AG09319 (cell line): ENCODE results near the gene CNGA3.

Experiments
- DNase-seq: peaks from one replicate; pipeline ENCODE4 v3.0.0-alpha.2; 2010; ENCODE audit warnings: low read depth; ENCODE audit errors: extremely low read depth
- CTCF ChIP-seq: IDR thresholded peaks from 2 replicates; pipeline ENCODE4 v1.5.1; 2011; ENCODE audit warnings: low read depth, mild to moderate bottlenecking, inconsistent platforms, low read length, moderate library complexity

Gene CNGA3

GRCh38 chr2:98333922-98334321 lies 12.3 kb upstream of the CNGA3 start:
- no peak for TF ChIP-seq CTCF
- DNase-seq: no peak

- DNase-seq: peak; percentile 47
- TF ChIP-seq CTCF: no peak
These were observed 11.7 kb upstream of the CNGA3 start for GRCh38 chr2:98334439-98335078.

- no peak for TF ChIP-seq CTCF
- DNase-seq: no peak
These were observed 11.0 kb upstream of the CNGA3 start for GRCh38 chr2:98335271-98335670.

GRCh38 chr2:98341241-98341640 lies 5.0 kb upstream of the CNGA3 start:
- no peak for TF ChIP-seq CTCF
- no peak for DNase-seq

- no peak for DNase-seq
- no peak for TF ChIP-seq CTCF
These were observed 3.0 kb upstream of the CNGA3 start for GRCh38 chr2:98343285-98343684.

- DNase-seq: no peak
- TF ChIP-seq CTCF: no peak
These were observed 1.2 kb downstream of the CNGA3 start for GRCh38 chr2:98347298-98348065.

- no peak for DNase-seq
- no peak for TF ChIP-seq CTCF
These were observed 1.9 kb downstream of the CNGA3 start for GRCh38 chr2:98348066-98348561.
